ENCODE results near the gene PGPEP1.

GRCh38 chr19:18308948-18309325, 31.5 kb upstream of the PGPEP1 start:
- TF ChIP-seq CTCF (conservative IDR thresholded peaks at IDR 0.05 in 1 of 2, IDR thresholded peaks at IDR 0.05 in 1 of 2; ENCODE audit: extremely low read depth in 1 of 2, insufficient read depth in 1 of 2, low read depth in 1 of 2, low read length in 2 of 2) (no peak), EZH2 (IDR thresholded peaks at IDR 0.05; ENCODE audit: borderline replicate concordance, low read length) (no peak)

Data from mammary epithelial cell (primary cell).